HUES64 (cell line): ENCODE data around the gene IL2RA. TPM values are rescaled to one million over a fixed set of nuclear protein-coding genes. Genes with fewer than 3 reads are reported as not detected.
"Not testable (repeated sequence)": the region's sequence is repeated elsewhere in the genome, so short reads cannot be mapped to it uniquely, and the experiment has no call there.

Experiments
- H3K27ac ChIP-seq: 2 replicates; pipeline ENCODE4 v1.7.0; 2013; ENCODE audit warnings: low read depth, low read length, inconsistent platforms
- H3K27me3 ChIP-seq: 2 replicates; pipeline ENCODE4 v1.6.1; 2013; ENCODE audit warnings: mild to moderate bottlenecking, low read length; ENCODE audit not compliant: insufficient read depth
- H3K36me3 ChIP-seq: 2 replicates; pipeline ENCODE4 v1.6.1; 2013; ENCODE audit warnings: mild to moderate bottlenecking, low read length; ENCODE audit not compliant: insufficient read depth
- H3K4me1 ChIP-seq: 2 replicates; pipeline ENCODE4 v1.6.1; 2013; ENCODE audit warnings: mild to moderate bottlenecking, low read length, moderate library complexity; ENCODE audit not compliant: insufficient read depth
- H3K4me3 ChIP-seq: 2 replicates; pipeline ENCODE4 v1.5.1; 2013; ENCODE audit warnings: mild to moderate bottlenecking, low read length, moderate library complexity
- H3K9ac ChIP-seq: 2 replicates; pipeline ENCODE4 v1.6.1; 2013; ENCODE audit warnings: mild to moderate bottlenecking, low read depth, low read length
- H3K9me3 ChIP-seq: 2 replicates; pipeline ENCODE4 v1.6.1; 2013; ENCODE audit warnings: low read depth, low read length; ENCODE audit not compliant: insufficient read depth
- WGBS: fragments of 150-250, 120-280 bp; methylation state at CpG from one replicate; pipeline ENCODE4 v1.1.7; 2013; ENCODE audit warnings: missing lambda C conversion rate; 5-methylcytosine and 5-hydroxymethylcytosine counted together
- polyA plus RNA-seq, 2 experiments: library from polyadenylated mRNA; stranded (reverse); fragments of 50-300 nt; gene quantifications; one replicate each; pipeline ENCODE4 v1.2.3, GENCODE V29; 2013

The IL2RA gene
- polyA plus RNA-seq (2013, experiment 1 of 2), result not detected
- polyA plus RNA-seq (2013, experiment 2 of 2), result not detected

- 90% methylated on average over 17 of the region's 18 CpGs for WGBS
- Histone ChIP-seq H3K4me1 (no peaks in the 10 kb centered on the region), H3K9ac (no peak within 1 kb of the TSS)
Measured at GRCh38 chr10:6062101-6062771, at the start of gene IL2RA. Gene IL2RA (minus strand): TSS chr10:6062367. CDS start chr10:6062151, 216 bp downstream.

GRCh38 chr10:6110136-6110535 is 48.0 kb upstream of the IL2RA start:
- peaks cover 89% of the 10 kb centered on the region for H3K36me3 ChIP-seq
- 94% methylated on average over 5 of the region's 5 CpGs for WGBS

More at GRCh38 chr10:6062101-6062771, at the start of gene IL2RA:
- Histone ChIP-seq H3K4me3 (no peak within 1 kb of the TSS), H3K27ac (no peak within 1 kb of the TSS), H3K36me3 (no peaks in the 10 kb centered on the region), H3K27me3 (no peaks in the 10 kb centered on the region), H3K9me3 (no peaks in the 10 kb centered on the region)

GRCh38 chr10:6109444-6109775 is 47.2 kb upstream of the IL2RA start:
- no peak overlapping the region for H3K4me3 ChIP-seq
- H3K27me3 ChIP-seq, result no peaks in the 10 kb centered on the region
- 94% methylated on average over 7 of the region's 7 CpGs for WGBS
- H3K27ac ChIP-seq, result peak overlapping the region; percentile 30; the same call in 1 of the 2 replicates
- H3K36me3 ChIP-seq, result peaks cover 88% of the 10 kb centered on the region
- no peak overlapping the region for H3K9ac ChIP-seq
- H3K4me1 ChIP-seq, result peaks cover 33% of the 10 kb centered on the region
- no peaks in the 10 kb centered on the region for H3K9me3 ChIP-seq

More at GRCh38 chr10:6110136-6110535, 48.0 kb upstream of the IL2RA start:
- Histone ChIP-seq H3K27ac (no peak overlapping the region), H3K9me3 (no peaks in the 10 kb centered on the region), H3K27me3 (no peaks in the 10 kb centered on the region), H3K9ac (no peak overlapping the region), H3K4me1 (peaks cover 26% of the 10 kb centered on the region), H3K4me3 (no peak overlapping the region)

- WGBS, result 37% methylated on average over 12 of the region's 12 CpGs
- Histone ChIP-seq H3K4me1 (peaks cover 39% of the 10 kb centered on the region), H3K9ac (no peak overlapping the region), H3K27me3 (no peaks in the 10 kb centered on the region), H3K4me3 (no peak overlapping the region), H3K9me3 (no peaks in the 10 kb centered on the region), H3K36me3 (peaks cover 82% of the 10 kb centered on the region), H3K27ac (peak overlapping the region; percentile 30; the same call in 1 of the 2 replicates)
Measured at GRCh38 chr10:6108631-6109443, 46.7 kb upstream of the IL2RA start.

- 87% methylated on average over 4 of the region's 6 CpGs for WGBS
- Histone ChIP-seq H3K27me3 (no peaks in the 10 kb centered on the region), H3K4me3 (no peak overlapping the region), H3K9me3 (no peaks in the 10 kb centered on the region), H3K36me3 (peaks cover 82% of the 10 kb centered on the region), H3K4me1 (peaks cover 40% of the 10 kb centered on the region), H3K27ac (peak overlapping the region; percentile 40; the same call in 1 of the 2 replicates), H3K9ac (no peak overlapping the region)
Measured at GRCh38 chr10:6108072-6108471, 45.9 kb upstream of the IL2RA start.

- peaks cover 82% of the 10 kb centered on the region for H3K36me3 ChIP-seq
- H3K27me3 ChIP-seq, H3K9ac ChIP-seq, H3K9me3 ChIP-seq, H3K4me3 ChIP-seq: not testable (repeated sequence)
- peak overlapping the region; percentile 40; the same call in 1 of the 2 replicates for H3K27ac ChIP-seq
- 89% methylated on average over 3 of the region's 3 CpGs for WGBS
- H3K4me1 ChIP-seq, result peaks cover 40% of the 10 kb centered on the region
Measured at GRCh38 chr10:6107616-6108015, 45.4 kb upstream of the IL2RA start.

GRCh38 chr10:6103591-6103990 is 41.4 kb upstream of the IL2RA start:
- Histone ChIP-seq H3K36me3 (peaks cover 84% of the 10 kb centered on the region), H3K9ac (no peak overlapping the region), H3K4me1 (peaks cover 54% of the 10 kb centered on the region), H3K27me3 (no peaks in the 10 kb centered on the region), H3K27ac (no peak overlapping the region), H3K4me3 (no peak overlapping the region), H3K9me3 (no peaks in the 10 kb centered on the region)
- 94% methylated on average over 8 of the region's 8 CpGs for WGBS

- peaks cover 85% of the 10 kb centered on the region for H3K36me3 ChIP-seq
- H3K27ac ChIP-seq, result no peak overlapping the region
- no peak overlapping the region for H3K9ac ChIP-seq
- no peak overlapping the region for H3K4me3 ChIP-seq
- 95% methylated on average over 8 of the region's 8 CpGs for WGBS
- peaks cover 58% of the 10 kb centered on the region for H3K4me1 ChIP-seq
- no peaks in the 10 kb centered on the region for H3K9me3 ChIP-seq
- H3K27me3 ChIP-seq, result no peaks in the 10 kb centered on the region
Measured at GRCh38 chr10:6102128-6102527, 40.0 kb upstream of the IL2RA start.

GRCh38 chr10:6101181-6101580 is 39.0 kb upstream of the IL2RA start:
- peaks cover 75% of the 10 kb centered on the region for H3K36me3 ChIP-seq
- H3K27me3 ChIP-seq, result no peaks in the 10 kb centered on the region
- peaks cover 67% of the 10 kb centered on the region for H3K4me1 ChIP-seq
- WGBS, result 46% methylated on average over 8 of the region's 8 CpGs
- no peak overlapping the region for H3K9ac ChIP-seq
- H3K27ac ChIP-seq, result no peak overlapping the region
- H3K9me3 ChIP-seq, result no peaks in the 10 kb centered on the region
- no peak overlapping the region for H3K4me3 ChIP-seq

- no peaks in the 10 kb centered on the region for H3K27me3 ChIP-seq
- 86% methylated on average over 1 of the region's 1 CpG for WGBS
- no peaks in the 10 kb centered on the region for H3K9me3 ChIP-seq
- H3K9ac ChIP-seq, result no peak overlapping the region
- H3K36me3 ChIP-seq, result peaks cover 67% of the 10 kb centered on the region
- no peak overlapping the region for H3K27ac ChIP-seq
- peaks cover 66% of the 10 kb centered on the region for H3K4me1 ChIP-seq
- H3K4me3 ChIP-seq, result no peak overlapping the region
Measured at GRCh38 chr10:6100370-6100769, 38.2 kb upstream of the IL2RA start.

GRCh38 chr10:6098156-6098555 is 36.0 kb upstream of the IL2RA start:
- H3K36me3 ChIP-seq, result peaks cover 52% of the 10 kb centered on the region
- no peak overlapping the region for H3K4me3 ChIP-seq
- WGBS, result 96% methylated on average over 6 of the region's 7 CpGs
- no peak overlapping the region for H3K27ac ChIP-seq
- peaks cover 55% of the 10 kb centered on the region for H3K4me1 ChIP-seq
- no peak overlapping the region for H3K9ac ChIP-seq
- H3K9me3 ChIP-seq, result no peaks in the 10 kb centered on the region
- no peaks in the 10 kb centered on the region for H3K27me3 ChIP-seq
